Progenitor cell of endocrine pancreas (in vitro differentiated cells): Measurements from ENCODE around the gene C2CD4C. TPM values are rescaled to one million over a fixed set of nuclear protein-coding genes. Genes with fewer than 3 reads are reported as not detected.
"Not testable (repeated sequence)": the region's sequence is repeated elsewhere in the genome, so short reads cannot be mapped to it uniquely, and the experiment has no call there.

Experiments used
- DNase-seq: peaks from one replicate; pipeline ENCODE4 v3.0.0; 2021; ENCODE audit warnings: low spot score; ENCODE audit not compliant: unreplicated experiment
- H3K27ac Mint-ChIP-seq: 2 replicates; pipeline ENCODE4 v1.8.0; 2021; ENCODE audit warnings: mild to moderate bottlenecking, moderate library complexity, mixed read lengths
- H3K27me3 Mint-ChIP-seq: 2 replicates; pipeline ENCODE4 v1.8.0; 2021; ENCODE audit warnings: mixed read lengths
- H3K36me3 Mint-ChIP-seq: 2 replicates; pipeline ENCODE4 v1.8.0; 2022; ENCODE audit warnings: mixed read lengths; ENCODE audit not compliant: insufficient read depth
- H3K4me1 Mint-ChIP-seq: 2 replicates; pipeline ENCODE4 v1.8.0; 2021; ENCODE audit warnings: low read depth, mixed read lengths
- H3K4me3 Mint-ChIP-seq: 2 replicates; pipeline ENCODE4 v1.8.0; 2021; ENCODE audit warnings: low read depth, mild to moderate bottlenecking, moderate library complexity, mixed read lengths
- H3K9me3 Mint-ChIP-seq: 2 replicates; pipeline ENCODE4 v1.8.0; 2021; ENCODE audit warnings: low read depth, mixed read lengths
- CTCF ChIP-seq: fragments of 200-600 bp; sonication (generic); IDR thresholded peaks from one replicate; pipeline ENCODE4 v1.5.0; 2021; ENCODE audit warnings: antibody characterized with exemption, mild to moderate bottlenecking; ENCODE audit not compliant: unreplicated experiment
- total RNA-seq: library from RNA; stranded (reverse); gene quantifications from 2 replicates; pipeline ENCODE4 v1.2.1, GENCODE V29; 2021

C2CD4C gene
- total RNA-seq, 1 donor from 2014 or later = 13.8 TPM

GRCh38 chr19:423691-424466 lies 14.9 kb upstream of the C2CD4C start:
- Mint-ChIP-seq H3K27me3 (no peaks in the 10 kb centered on the region), H3K9me3 (no peaks in the 10 kb centered on the region), H3K4me3 (no peak overlapping the region), H3K4me1 (no peaks in the 10 kb centered on the region), H3K27ac (no peak overlapping the region), H3K36me3 (peaks cover 23% of the 10 kb centered on the region)
- no peak for DNase-seq
- no peak for TF ChIP-seq CTCF

- H3K27ac Mint-ChIP-seq = not testable (repeated sequence)
These were observed 13.9 kb upstream of the C2CD4C start for GRCh38 chr19:422917-423226.

GRCh38 chr19:422213-422916 lies 13.4 kb upstream of the C2CD4C start:
- Mint-ChIP-seq H3K36me3 (peaks cover 20% of the 10 kb centered on the region), H3K4me1 (peaks cover 7% of the 10 kb centered on the region)

More at GRCh38 chr19:422917-423226, 13.9 kb upstream of the C2CD4C start:
- not testable (repeated sequence) for H3K4me3 Mint-ChIP-seq, DNase-seq, H3K27me3 Mint-ChIP-seq, H3K9me3 Mint-ChIP-seq, H3K4me1 Mint-ChIP-seq
- peaks cover 19% of the 10 kb centered on the region for H3K36me3 Mint-ChIP-seq

GRCh38 chr19:419721-420515 lies 11.0 kb upstream of the C2CD4C start:
- peaks cover 7% of the 10 kb centered on the region for H3K4me1 Mint-ChIP-seq
- no peak for TF ChIP-seq CTCF
- H3K36me3 Mint-ChIP-seq = peaks cover 18% of the 10 kb centered on the region
- no peaks in the 10 kb centered on the region for H3K27me3 Mint-ChIP-seq
- H3K4me3 Mint-ChIP-seq = no peak overlapping the region
- H3K27ac Mint-ChIP-seq = no peak overlapping the region
- no peak for DNase-seq
- H3K9me3 Mint-ChIP-seq = no peaks in the 10 kb centered on the region

More at GRCh38 chr19:422213-422916, 13.4 kb upstream of the C2CD4C start:
- TF ChIP-seq CTCF = no peak
- no peak for DNase-seq
- H3K9me3 Mint-ChIP-seq = no peaks in the 10 kb centered on the region
- H3K27me3 Mint-ChIP-seq = no peaks in the 10 kb centered on the region
- no peak overlapping the region for H3K27ac Mint-ChIP-seq
- no peak overlapping the region for H3K4me3 Mint-ChIP-seq

GRCh38 chr19:418761-419671 lies 10.1 kb upstream of the C2CD4C start:
- no peaks in the 10 kb centered on the region for H3K9me3 Mint-ChIP-seq
- DNase-seq = no peak
- H3K27ac Mint-ChIP-seq = no peak overlapping the region
- H3K4me1 Mint-ChIP-seq = peaks cover 7% of the 10 kb centered on the region
- peaks cover 18% of the 10 kb centered on the region for H3K36me3 Mint-ChIP-seq
- TF ChIP-seq CTCF = no peak
- H3K4me3 Mint-ChIP-seq = no peak overlapping the region
- no peaks in the 10 kb centered on the region for H3K27me3 Mint-ChIP-seq
